Cardiac muscle cell (in vitro differentiated cells and primary cell): ENCODE measurements around the gene PIEZO1. TPM values are rescaled to one million over a fixed set of nuclear protein-coding genes. Genes with fewer than 3 reads are reported as not detected.

Experiments used
- DNase-seq, 2 donors: peaks; one replicate each; pipeline versions ENCODE4 v3.0.0 to v3.0.0-alpha.2; 2010 to 2017; ENCODE audit warnings: low read depth in 1 of 2, low spot score in 1 of 2
- H3K27ac ChIP-seq: fragments of 200-600 bp; sonication (generic); 2 replicates; pipeline ENCODE4 v1.5.1; 2016
- H3K27me3 ChIP-seq: fragments of 200-600 bp; sonication (generic); 2 replicates; pipeline ENCODE4 v1.6.0; 2016; ENCODE audit warnings: control low read depth
- H3K36me3 ChIP-seq: fragments of 200-600 bp; sonication (generic); 2 replicates; pipeline ENCODE4 v1.5.1; 2016; ENCODE audit warnings: control low read depth
- H3K4me1 ChIP-seq: fragments of 200-600 bp; sonication (generic); 2 replicates; pipeline ENCODE4 v1.8.1; 2017; ENCODE audit warnings: low read depth, mild to moderate bottlenecking, mixed run types
- H3K4me3 ChIP-seq: fragments of 200-600 bp; sonication (generic); 2 replicates; pipeline ENCODE4 v1.5.1; 2016; ENCODE audit warnings: mild to moderate bottlenecking
- H3K9me3 ChIP-seq: fragments of 200-600 bp; sonication (generic); 2 replicates; pipeline ENCODE4 v1.5.1; 2017; ENCODE audit warnings: low read depth, mild to moderate bottlenecking, control low read depth
- CTCF ChIP-seq: IDR thresholded peaks from 2 replicates; pipeline ENCODE4 v1.5.1; 2012; ENCODE audit warnings: low read depth, mild to moderate bottlenecking, low read length
- polyA plus RNA-seq: library from polyadenylated mRNA; unstranded; fragments of >200 nt; fragmentation: Nextera tagmentation; extraction: Ambion mirVana; gene quantifications from 2 replicates; pipeline ENCODE4 v1.2.1, GENCODE V29; 2016
- total RNA-seq: library from RNA; depleted of rRNA; stranded (reverse); fragments of >200 nt; gene quantifications from 2 replicates; pipeline ENCODE4 v1.2.3, GENCODE V29; 2016

Gene PIEZO1
- total and polyA plus RNA-seq, 2 experiments from 2014 or later = 32.7 to 121 TPM

GRCh38 chr16:88749358-88749757 lies 35.7 kb downstream of the PIEZO1 start:
- Histone ChIP-seq H3K4me1 (no peaks in the 10 kb centered on the region), H3K36me3 (no peaks in the 10 kb centered on the region), H3K9me3 (no peaks in the 10 kb centered on the region), H3K27ac (no peak overlapping the region), H3K4me3 (no peak overlapping the region), H3K27me3 (no peaks in the 10 kb centered on the region)
- DNase-seq = no peak
- TF ChIP-seq CTCF = no peak

GRCh38 chr16:88748364-88748763 lies 36.7 kb downstream of the PIEZO1 start:
- Histone ChIP-seq H3K36me3 (no peaks in the 10 kb centered on the region), H3K27me3 (no peaks in the 10 kb centered on the region), H3K27ac (no peak overlapping the region), H3K9me3 (no peaks in the 10 kb centered on the region), H3K4me3 (no peak overlapping the region), H3K4me1 (no peaks in the 10 kb centered on the region)
- DNase-seq = no peak
- TF ChIP-seq CTCF = no peak

GRCh38 chr16:88747588-88748301 lies 37.3 kb downstream of the PIEZO1 start:
- no peak overlapping the region for H3K4me3 ChIP-seq
- TF ChIP-seq CTCF = no peak
- peak in 1 of 2 donors; percentile 16 for DNase-seq
- no peaks in the 10 kb centered on the region for H3K4me1 ChIP-seq
- no peaks in the 10 kb centered on the region for H3K9me3 ChIP-seq
- no peaks in the 10 kb centered on the region for H3K27me3 ChIP-seq
- H3K27ac ChIP-seq = no peak overlapping the region
- H3K36me3 ChIP-seq = no peaks in the 10 kb centered on the region

- Histone ChIP-seq H3K4me1 (no peaks in the 10 kb centered on the region), H3K27ac (no peak overlapping the region), H3K36me3 (no peaks in the 10 kb centered on the region), H3K9me3 (no peaks in the 10 kb centered on the region), H3K4me3 (no peak overlapping the region), H3K27me3 (no peaks in the 10 kb centered on the region)
- DNase-seq = peak in 1 of 2 donors; percentile 51
- no peak for TF ChIP-seq CTCF
Observed at GRCh38 chr16:88746506-88746905, 38.5 kb downstream of the PIEZO1 start.

- Histone ChIP-seq H3K4me1 (no peaks in the 10 kb centered on the region), H3K4me3 (no peak overlapping the region), H3K27ac (no peak overlapping the region), H3K9me3 (no peaks in the 10 kb centered on the region), H3K36me3 (no peaks in the 10 kb centered on the region), H3K27me3 (no peaks in the 10 kb centered on the region)
- TF ChIP-seq CTCF = no peak
- DNase-seq = no peak
Observed at GRCh38 chr16:88744577-88745521, 40.2 kb downstream of the PIEZO1 start.
